Endothelial cell of umbilical vein (primary cell): Measurements from ENCODE around the gene ANKS1B. TPM values are rescaled to one million over a fixed set of nuclear protein-coding genes. Genes with fewer than 3 reads are reported as not detected.

ENCODE experiments used
- BruUV-seq: library from RNA; stranded (reverse); fragments of 400-500 nt; replicated peaks from 2 replicates; lab custom pipeline; 2021; lab: Mats Ljungman, UMichigan
- CTCF ChIA-PET: fragments of 300-600, 350-600 bp; sonication (Branson Sonifier 250); formaldehyde crosslinking; loops from one replicate; lab custom pipeline; 2021; ENCODE audit warnings: antibody characterized with exemption, inconsistent platforms; lab: Charles Lee
- POLR2A ChIA-PET: fragments of 300-600, 350-600 bp; sonication (Branson Sonifier 250); formaldehyde crosslinking; loops from one replicate; lab custom pipeline; 2021; ENCODE audit warnings: antibody characterized with exemption, inconsistent platforms; lab: Charles Lee
- DNase-seq: peaks from one replicate; pipeline ENCODE4 v3.0.0-alpha.2; 2011; ENCODE audit warnings: low read depth, low spot score
- FAIRE-seq: peaks from 2 replicates; lab custom pipeline; 2011; peaks lifted over from hg19 to GRCh38; lab: Jason Lieb, UNC
- H2AFZ ChIP-seq: 2 replicates; pipeline ENCODE4 v1.6.0; 2012; ENCODE audit warnings: low read depth, low read length, control low read depth, inconsistent platforms
- H3K27ac ChIP-seq: 2 replicates; pipeline ENCODE4 v1.5.1; 2011; ENCODE audit warnings: low read depth, mild to moderate bottlenecking, control low read depth, low read length, moderate library complexity; ENCODE audit not compliant: insufficient read depth
- H3K27me3 ChIP-seq, 2 experiments: 2 replicates each; pipeline versions ENCODE4 v1.6.0 to v1.6.1; 2011; ENCODE audit warnings: low read length in 2 of 2, mixed read lengths in 1 of 2; ENCODE audit not compliant: control insufficient read depth in 2 of 2, insufficient read depth in 2 of 2
- H3K36me3 ChIP-seq, 2 experiments: 2 replicates in 1 of 2; 3 replicates in 1 of 2; pipeline ENCODE4 v1.5.1; 2011; ENCODE audit warnings: low read length in 2 of 2, mild to moderate bottlenecking in 1 of 2, moderate library complexity in 1 of 2; ENCODE audit not compliant: control insufficient read depth in 2 of 2, insufficient read depth in 2 of 2; ENCODE audit errors: extremely low read depth in 1 of 2
- H3K4me1 ChIP-seq: 3 replicates; pipeline ENCODE4 v1.5.1; 2011; ENCODE audit warnings: mild to moderate bottlenecking, low read length; ENCODE audit not compliant: control insufficient read depth, insufficient read depth; ENCODE audit errors: extremely low read depth
- H3K4me2 ChIP-seq: 2 replicates; pipeline ENCODE4 v1.6.1; 2011; ENCODE audit warnings: low read length, control low read depth, mixed read lengths; ENCODE audit not compliant: insufficient read depth
- H3K4me3 ChIP-seq, 3 experiments: fragments of 200-600 bp in 1 of 3; sonication (generic), shearing (Covaris generic) in 1 of 3; replicated peaks in 1 of 3; 2 replicates each; pipeline ENCODE4 v1.5.1; 2011 to 2016; ENCODE audit warnings: control low read depth in 3 of 3, low read length in 3 of 3, mild to moderate bottlenecking in 2 of 3, inconsistent platforms in 1 of 3, low read depth in 1 of 3, moderate library complexity in 1 of 3; ENCODE audit not compliant: insufficient read depth in 1 of 3
- H3K79me2 ChIP-seq: 2 replicates; pipeline ENCODE4 v1.6.0; 2012; ENCODE audit warnings: low read length, inconsistent platforms; ENCODE audit not compliant: control insufficient read depth, insufficient read depth
- H3K9ac ChIP-seq: replicated peaks from 2 replicates; pipeline ENCODE3; 2011; ENCODE audit warnings: low read length, control low read depth; ENCODE audit not compliant: insufficient read depth; ENCODE audit errors: extremely low read depth
- H3K9me1 ChIP-seq: replicated peaks from 3 replicates; pipeline ENCODE4 v1.6.0; 2011; ENCODE audit warnings: mild to moderate bottlenecking, low read length; ENCODE audit not compliant: control insufficient read depth, insufficient read depth; ENCODE audit errors: extremely low read depth
- H3K9me3 ChIP-seq: replicated peaks from 2 replicates; pipeline ENCODE4 v1.5.1; 2012; ENCODE audit warnings: low read length, inconsistent platforms; ENCODE audit not compliant: control insufficient read depth, insufficient read depth
- H4K20me1 ChIP-seq: replicated peaks from 2 replicates; pipeline ENCODE3; 2011; ENCODE audit warnings: mild to moderate bottlenecking, low read length; ENCODE audit not compliant: control insufficient read depth, insufficient read depth; ENCODE audit errors: extremely low read depth
- CTCF ChIP-seq, 2 donors: IDR thresholded peaks; 1 replicate in 1 of 2; 2 replicates in 1 of 2; pipeline ENCODE4 v1.5.1; 2011; ENCODE audit warnings: low read length in 2 of 2, mild to moderate bottlenecking in 2 of 2, moderate library complexity in 2 of 2, control low read depth in 1 of 2, inconsistent platforms in 1 of 2, low read depth in 1 of 2; ENCODE audit not compliant: insufficient read depth in 1 of 2; ENCODE audit errors: extremely low read depth in 1 of 2
- EZH2 ChIP-seq: IDR thresholded peaks from 2 replicates; pipeline ENCODE4 v1.6.1; 2012; ENCODE audit warnings: borderline replicate concordance, low read depth, mild to moderate bottlenecking, moderate library complexity, low read length, inconsistent platforms; ENCODE audit not compliant: severe bottlenecking
- FOS ChIP-seq: IDR thresholded peaks from 2 replicates; pipeline ENCODE4 v1.6.1; 2011; ENCODE audit warnings: mild to moderate bottlenecking, low read length, moderate library complexity, borderline replicate concordance; ENCODE audit not compliant: insufficient read depth
- GATA2 ChIP-seq: IDR thresholded peaks from 2 replicates; pipeline ENCODE4 v1.7.0; 2011; ENCODE audit warnings: low read depth, mild to moderate bottlenecking, moderate library complexity, mixed read lengths, low read length; ENCODE audit not compliant: insufficient read length, insufficient read depth
- JUN ChIP-seq: IDR thresholded peaks from 2 replicates; pipeline ENCODE4 v1.6.1; 2011; ENCODE audit warnings: borderline replicate concordance, low read depth; ENCODE audit not compliant: insufficient read length, insufficient read depth
- MAX ChIP-seq: IDR thresholded peaks from 2 replicates; pipeline ENCODE4 v1.6.1; 2011; ENCODE audit not compliant: insufficient read depth, insufficient read length
- MYC ChIP-seq: IDR thresholded peaks from one replicate; pipeline ENCODE4 v1.6.1; 2011; ENCODE audit warnings: mild to moderate bottlenecking, low read depth, low read length
- POLR2A ChIP-seq: IDR thresholded peaks from 2 replicates; pipeline ENCODE4 v1.6.1; 2012; ENCODE audit warnings: low read depth, mild to moderate bottlenecking, control low read depth, low read length
- POLR2AphosphoS5 ChIP-seq: IDR thresholded peaks from 2 replicates; pipeline ENCODE4 v1.6.1; 2012; ENCODE audit warnings: low read depth, mild to moderate bottlenecking, control low read depth, low read length, moderate library complexity; ENCODE audit not compliant: insufficient read depth
- dilution Hi-C: fragments of 300-500 bp; cut with MboI; formaldehyde crosslinking; loops from one replicate; pipeline ENCODE4 v1.15.0; 2019; ENCODE audit warnings: low sequenced_read_pairs; ENCODE audit not compliant: extremely low pct_ligation_motif_present
- intact Hi-C: fragments of 100-400 bp; cut with micrococcal nuclease; formaldehyde crosslinking; loops from one replicate; pipeline ENCODE4 v1.10.0; 2022
- polyA plus RNA-seq, 4 experiments: library from polyadenylated mRNA; depleted of rRNA in 3 of 4; stranded (reverse) in 3 of 4; unstranded in 1 of 4; fragments of >200 nt; gene quantifications; 2 replicates each; pipeline versions ENCODE4 v1.2.1 to v1.2.3, GENCODE V29; 2011 to 2012; ENCODE audit warnings: missing spikeins in 1 of 4
- total RNA-seq: library from RNA; stranded (reverse); gene quantifications from 2 replicates; pipeline ENCODE4 v1.2.3, GENCODE V29; 2021

Gene ANKS1B
- total and polyA plus RNA-seq, 2 donors (not counting 3 experiments of a cell fraction or from before 2014, with no cell fraction given), result 0.15 to 0.38 TPM

DNA sequence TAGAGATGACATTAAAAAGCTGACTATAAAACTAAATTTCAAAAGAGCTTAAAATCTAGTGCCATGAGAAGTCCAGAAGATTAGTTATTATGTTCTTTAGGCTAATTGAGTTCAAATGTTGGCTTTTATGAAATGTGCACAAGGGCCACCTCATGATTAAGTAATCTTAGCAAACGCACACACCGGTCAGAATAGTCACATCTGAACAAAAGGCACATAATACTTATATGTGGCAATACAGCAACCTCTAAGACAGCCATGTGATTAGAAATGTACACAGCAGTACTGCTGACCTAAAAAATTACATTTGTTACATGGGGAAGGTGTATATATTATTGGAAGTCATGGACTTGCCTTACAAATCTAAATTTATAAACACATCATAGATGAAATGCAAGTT, 681.9 kb downstream of the ANKS1B start:
- BruUV-seq, result no TSS peak
- H3K27ac ChIP-seq, result no peak overlapping the region
- no peak overlapping the region for H2AFZ ChIP-seq
- ChIA-PET POLR2A (no interaction called here), CTCF (no interaction called here)
- no peak for DNase-seq
- no peaks in the 10 kb centered on the region for H3K4me1 ChIP-seq
- no peaks in the 10 kb centered on the region for H3K79me2 ChIP-seq
- H3K9ac ChIP-seq, result no peak overlapping the region
- H3K4me3 ChIP-seq, result no peak overlapping the region
- no peaks in the 10 kb centered on the region for H3K36me3 ChIP-seq
- dilution Hi-C loops, result no loop called here
- no peak for TF ChIP-seq GATA2
- TF ChIP-seq MAX, result no peak
- TF ChIP-seq FOS, result no peak
- no peak for TF ChIP-seq CTCF (IDR thresholded peaks at IDR 0.05; ENCODE audit: extremely low read depth in 1 of 2, insufficient read depth in 1 of 2, low read depth in 1 of 2, low read length in 2 of 2)
- no peak for TF ChIP-seq JUN
- H3K27me3 ChIP-seq, result no peaks in the 10 kb centered on the region
- no peak overlapping the region for H3K4me2 ChIP-seq
- H4K20me1 ChIP-seq, result no peaks in the 10 kb centered on the region
- no peak for FAIRE-seq
- intact Hi-C loops, result no loop called here
- no peaks in the 10 kb centered on the region for H3K9me1 ChIP-seq
- peaks cover 2% of the 10 kb centered on the region for H3K9me3 ChIP-seq

DNA sequence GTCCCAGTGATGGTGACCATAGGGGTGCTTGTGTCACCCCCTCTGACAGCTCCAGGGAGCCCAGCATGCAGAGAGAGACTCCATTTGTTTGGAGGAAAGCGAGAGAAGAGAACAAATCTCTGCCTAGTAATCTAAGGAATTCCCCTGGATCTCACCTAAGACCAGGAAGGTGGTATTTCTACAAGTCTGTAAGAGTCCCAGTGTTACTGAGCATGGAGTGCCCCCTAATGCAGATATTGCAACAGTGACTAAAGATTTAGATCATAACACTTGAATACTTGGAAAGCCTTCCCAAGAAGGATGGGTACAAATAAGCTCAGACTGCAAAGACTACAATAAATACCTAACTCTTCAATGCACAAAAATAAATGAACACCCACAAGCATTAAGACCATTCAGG, 697.6 kb downstream of the ANKS1B start:
- H3K9me1 ChIP-seq, result no peaks in the 10 kb centered on the region
- H3K79me2 ChIP-seq, result no peaks in the 10 kb centered on the region
- no peak overlapping the region for H3K9ac ChIP-seq
- dilution Hi-C loops (no loop called here), intact Hi-C loops (no loop called here)
- H3K36me3 ChIP-seq, result no peaks in the 10 kb centered on the region
- FAIRE-seq, result no peak
- no peaks in the 10 kb centered on the region for H4K20me1 ChIP-seq
- H3K27me3 ChIP-seq, result no peaks in the 10 kb centered on the region
- no peak overlapping the region for H3K27ac ChIP-seq
- no peak overlapping the region for H3K4me3 ChIP-seq
- no TSS peak for BruUV-seq
- TF ChIP-seq MYC, result no peak
- TF ChIP-seq FOS, result no peak
- no peak for TF ChIP-seq EZH2
- TF ChIP-seq GATA2, result no peak
- no peak for TF ChIP-seq JUN
- TF ChIP-seq POLR2A, result no peak
- TF ChIP-seq CTCF (IDR thresholded peaks at IDR 0.05; ENCODE audit: extremely low read depth in 1 of 2, insufficient read depth in 1 of 2, low read depth in 1 of 2, low read length in 2 of 2), result no peak
- no peak for TF ChIP-seq MAX
- no peak for TF ChIP-seq POLR2AphosphoS5
- peaks cover 12% of the 10 kb centered on the region for H3K9me3 ChIP-seq
- ChIA-PET POLR2A (no interaction called here), CTCF (no interaction called here)
- H3K4me2 ChIP-seq, result no peak overlapping the region
- no peak for DNase-seq
- H3K4me1 ChIP-seq, result no peaks in the 10 kb centered on the region
- H2AFZ ChIP-seq, result no peak overlapping the region
